Measurements from ENCODE around the gene CISH.

CISH gene

GRCh38 chr3:50623840-50624474 is 12.4 kb upstream of the CISH start:
- H2BK120ac ChIP-seq (ENCODE audit: insufficient read depth, low read length, poor library complexity), result no peak overlapping the region
- H3K18ac ChIP-seq (ENCODE audit: low read length), result peak overlapping the region; percentile 15
- H3K23ac ChIP-seq (ENCODE audit: low read length), result no peak overlapping the region
- DNase-seq, result no peak
- no peak overlapping the region for H3K27ac ChIP-seq (ENCODE audit: low read depth, low read length)
- H4K12ac ChIP-seq (ENCODE audit: low read depth, low read length), result no peak overlapping the region
- no peaks in the 10 kb centered on the region for H3K27me3 ChIP-seq (ENCODE audit: insufficient read depth, low read length)
- H2BK5ac ChIP-seq (ENCODE audit: low read depth, low read length, poor library complexity), result no peak overlapping the region
- H4K8ac ChIP-seq (ENCODE audit: low read depth, low read length), result no peak overlapping the region
- H3K9me3 ChIP-seq (ENCODE audit: insufficient read depth, low read depth, low read length), result peaks cover 3% of the 10 kb centered on the region
- no peak overlapping the region for H3K4me2 ChIP-seq (ENCODE audit: low read length)
- no peaks in the 10 kb centered on the region for H3K79me1 ChIP-seq (ENCODE audit: low read length)
- no peak overlapping the region for H3K14ac ChIP-seq (ENCODE audit: low read length)
- no peak overlapping the region for H3K9ac ChIP-seq (ENCODE audit: low read length)
- H3K4me3 ChIP-seq (ENCODE audit: low read depth, low read length), result no peak overlapping the region
- H2AFZ ChIP-seq (ENCODE audit: insufficient read depth, low read length, poor library complexity), result no peak overlapping the region
- peak overlapping the region; percentile 6 for H2BK12ac ChIP-seq (ENCODE audit: low read length)
- H3K4ac ChIP-seq (ENCODE audit: low read depth, low read length), result no peak overlapping the region
- H3K79me2 ChIP-seq (ENCODE audit: control insufficient read depth, insufficient read depth, low read length, poor library complexity), result peaks cover 2% of the 10 kb centered on the region
- no peaks in the 10 kb centered on the region for H3K36me3 ChIP-seq (ENCODE audit: control insufficient read depth in 1 of 2, insufficient read depth in 2 of 2, low read length in 2 of 2)
- no peak overlapping the region for H4K91ac ChIP-seq (ENCODE audit: low read depth, low read length)
- no peak overlapping the region for H2AK5ac ChIP-seq (ENCODE audit: low read length)
- peaks cover 14 to 17% of the 10 kb centered on the region in 2 experiments for H3K4me1 ChIP-seq (ENCODE audit: control insufficient read depth in 1 of 2, insufficient read depth in 2 of 2, low read length in 2 of 2)
- WGBS (ENCODE audit: extremely low coverage, insufficient coverage, insufficient read length), result no CpG with 5 or more reads among the region's 6 CpGs

GRCh38 chr3:50622881-50623280 is 11.3 kb upstream of the CISH start:
- Histone ChIP-seq H2AK5ac (ENCODE audit: low read length) (no peak overlapping the region), H4K12ac (ENCODE audit: low read depth, low read length) (no peak overlapping the region), H2BK5ac (ENCODE audit: low read depth, low read length, poor library complexity) (no peak overlapping the region), H3K18ac (ENCODE audit: low read length) (no peak overlapping the region), H3K27ac (ENCODE audit: low read depth, low read length) (no peak overlapping the region), H3K27me3 (ENCODE audit: insufficient read depth, low read length) (no peaks in the 10 kb centered on the region), H2BK12ac (ENCODE audit: low read length) (no peak overlapping the region), H3K79me2 (ENCODE audit: control insufficient read depth, insufficient read depth, low read length, poor library complexity) (peaks cover 2% of the 10 kb centered on the region), H3K4ac (ENCODE audit: low read depth, low read length) (no peak overlapping the region), H3K4me1 (ENCODE audit: control insufficient read depth in 1 of 2, insufficient read depth in 2 of 2, low read length in 2 of 2) (peaks cover 18 to 20% of the 10 kb centered on the region in 2 experiments), H3K4me3 (ENCODE audit: low read depth, low read length) (no peak overlapping the region), H3K23ac (ENCODE audit: low read length) (no peak overlapping the region), H2BK120ac (ENCODE audit: insufficient read depth, low read length, poor library complexity) (no peak overlapping the region), H3K79me1 (ENCODE audit: low read length) (no peaks in the 10 kb centered on the region), H3K4me2 (ENCODE audit: low read length) (no peak overlapping the region), H3K9me3 (ENCODE audit: insufficient read depth, low read depth, low read length) (peaks cover 3% of the 10 kb centered on the region), H4K91ac (ENCODE audit: low read depth, low read length) (no peak overlapping the region), H3K36me3 (ENCODE audit: control insufficient read depth in 1 of 2, insufficient read depth in 2 of 2, low read length in 2 of 2) (no peaks in the 10 kb centered on the region), H3K9ac (ENCODE audit: low read length) (no peak overlapping the region), H4K8ac (ENCODE audit: low read depth, low read length) (no peak overlapping the region), H3K14ac (ENCODE audit: low read length) (no peak overlapping the region), H2AFZ (ENCODE audit: insufficient read depth, low read length, poor library complexity) (no peak overlapping the region)
- DNase-seq, result no peak
- WGBS (ENCODE audit: extremely low coverage, insufficient coverage, insufficient read length), result no CpG with 5 or more reads among the region's 3 CpGs

- WGBS (ENCODE audit: extremely low coverage, insufficient coverage, insufficient read length), result no CpG with 5 or more reads among the region's 4 CpGs
- no peaks in the 10 kb centered on the region for H3K36me3 ChIP-seq (ENCODE audit: control insufficient read depth in 1 of 2, insufficient read depth in 2 of 2, low read length in 2 of 2)
Measured at GRCh38 chr3:50620820-50621219, 9.2 kb upstream of the CISH start.

GRCh38 chr3:50620420-50620819 is 8.8 kb upstream of the CISH start:
- Histone ChIP-seq H3K4me2 (ENCODE audit: low read length) (no peak overlapping the region), H2BK5ac (ENCODE audit: low read depth, low read length, poor library complexity) (no peak overlapping the region), H2AFZ (ENCODE audit: insufficient read depth, low read length, poor library complexity) (no peak overlapping the region), H3K4me3 (ENCODE audit: low read depth, low read length) (no peak overlapping the region), H4K12ac (ENCODE audit: low read depth, low read length) (no peak overlapping the region), H3K27ac (ENCODE audit: low read depth, low read length) (no peak overlapping the region), H3K27me3 (ENCODE audit: insufficient read depth, low read length) (no peaks in the 10 kb centered on the region), H3K36me3 (ENCODE audit: control insufficient read depth in 1 of 2, insufficient read depth in 2 of 2, low read length in 2 of 2) (no peaks in the 10 kb centered on the region), H2BK12ac (ENCODE audit: low read length) (no peak overlapping the region), H4K8ac (ENCODE audit: low read depth, low read length) (no peak overlapping the region), H4K91ac (ENCODE audit: low read depth, low read length) (no peak overlapping the region), H3K9me3 (ENCODE audit: insufficient read depth, low read depth, low read length) (peaks cover 1% of the 10 kb centered on the region), H3K18ac (ENCODE audit: low read length) (no peak overlapping the region), H3K79me2 (ENCODE audit: control insufficient read depth, insufficient read depth, low read length, poor library complexity) (peaks cover 6% of the 10 kb centered on the region), H2AK5ac (ENCODE audit: low read length) (no peak overlapping the region), H3K4me1 (ENCODE audit: control insufficient read depth in 1 of 2, insufficient read depth in 2 of 2, low read length in 2 of 2) (peaks cover 18 to 22% of the 10 kb centered on the region in 2 experiments), H3K23ac (ENCODE audit: low read length) (no peak overlapping the region), H3K9ac (ENCODE audit: low read length) (no peak overlapping the region), H3K4ac (ENCODE audit: low read depth, low read length) (no peak overlapping the region), H2BK120ac (ENCODE audit: insufficient read depth, low read length, poor library complexity) (no peak overlapping the region), H3K79me1 (ENCODE audit: low read length) (peaks cover 3% of the 10 kb centered on the region), H3K14ac (ENCODE audit: low read length) (no peak overlapping the region)
- no CpG with 5 or more reads among the region's 1 CpG for WGBS (ENCODE audit: extremely low coverage, insufficient coverage, insufficient read length)
- DNase-seq, result no peak

More at GRCh38 chr3:50620820-50621219, 9.2 kb upstream of the CISH start:
- no peak overlapping the region for H4K8ac ChIP-seq (ENCODE audit: low read depth, low read length)
- no peak overlapping the region for H2AK5ac ChIP-seq (ENCODE audit: low read length)
- H4K12ac ChIP-seq (ENCODE audit: low read depth, low read length), result no peak overlapping the region
- H2BK5ac ChIP-seq (ENCODE audit: low read depth, low read length, poor library complexity), result no peak overlapping the region
- H4K91ac ChIP-seq (ENCODE audit: low read depth, low read length), result no peak overlapping the region
- no peaks in the 10 kb centered on the region for H3K27me3 ChIP-seq (ENCODE audit: insufficient read depth, low read length)
- no peak overlapping the region for H3K4ac ChIP-seq (ENCODE audit: low read depth, low read length)
- peaks cover 18 to 22% of the 10 kb centered on the region in 2 experiments for H3K4me1 ChIP-seq (ENCODE audit: control insufficient read depth in 1 of 2, insufficient read depth in 2 of 2, low read length in 2 of 2)
- H3K18ac ChIP-seq (ENCODE audit: low read length), result no peak overlapping the region
- no peak overlapping the region for H3K9ac ChIP-seq (ENCODE audit: low read length)
- H2AFZ ChIP-seq (ENCODE audit: insufficient read depth, low read length, poor library complexity), result no peak overlapping the region
- peaks cover 1% of the 10 kb centered on the region for H3K9me3 ChIP-seq (ENCODE audit: insufficient read depth, low read depth, low read length)
- H2BK12ac ChIP-seq (ENCODE audit: low read length), result no peak overlapping the region
- no peak overlapping the region for H3K23ac ChIP-seq (ENCODE audit: low read length)
- no peak overlapping the region for H2BK120ac ChIP-seq (ENCODE audit: insufficient read depth, low read length, poor library complexity)
- no peak for DNase-seq
- H3K4me2 ChIP-seq (ENCODE audit: low read length), result no peak overlapping the region
- H3K14ac ChIP-seq (ENCODE audit: low read length), result no peak overlapping the region
- no peak overlapping the region for H3K27ac ChIP-seq (ENCODE audit: low read depth, low read length)
- H3K79me2 ChIP-seq (ENCODE audit: control insufficient read depth, insufficient read depth, low read length, poor library complexity), result peaks cover 6% of the 10 kb centered on the region
- no peak overlapping the region for H3K4me3 ChIP-seq (ENCODE audit: low read depth, low read length)
- peaks cover 3% of the 10 kb centered on the region for H3K79me1 ChIP-seq (ENCODE audit: low read length)

Data from trophoblast cell (in vitro differentiated cells and primary cell).